Fibroblast of lung (primary cell): ENCODE results near the gene WAPL. TPM values are rescaled to one million over a fixed set of nuclear protein-coding genes. Genes with fewer than 3 reads are reported as not detected.
"Not testable (repeated sequence)": the region's sequence is repeated elsewhere in the genome, so short reads cannot be mapped to it uniquely, and the experiment has no call there.

Experiments
- DNase-seq, 2 donors: peaks; one replicate each; pipeline versions ENCODE4 v3.0.0 to v3.0.0-alpha.2; 2010; ENCODE audit warnings: low read depth in 2 of 2
- H2AFZ ChIP-seq: 2 replicates; pipeline ENCODE4 v1.5.1; 2012; ENCODE audit warnings: low read length, control low read depth, inconsistent platforms
- H3K27ac ChIP-seq: 2 replicates; pipeline ENCODE4 v1.5.1; 2011; ENCODE audit warnings: low read length, control low read depth; ENCODE audit not compliant: insufficient read depth
- H3K27me3 ChIP-seq: 2 replicates; pipeline ENCODE4 v1.5.1; 2011; ENCODE audit warnings: mild to moderate bottlenecking, low read length; ENCODE audit not compliant: control insufficient read depth, insufficient read depth
- H3K36me3 ChIP-seq: 2 replicates; pipeline ENCODE4 v1.5.1; 2011; ENCODE audit warnings: low read length; ENCODE audit not compliant: control insufficient read depth, insufficient read depth
- H3K4me1 ChIP-seq: 2 replicates; pipeline ENCODE4 v1.5.1; 2011; ENCODE audit warnings: low read length; ENCODE audit not compliant: control insufficient read depth, insufficient read depth; ENCODE audit errors: extremely low read depth
- H3K4me2 ChIP-seq: 2 replicates; pipeline ENCODE4 v1.5.1; 2011; ENCODE audit warnings: low read length, control low read depth; ENCODE audit not compliant: insufficient read depth; ENCODE audit errors: extremely low read depth
- H3K4me3 ChIP-seq, 4 experiments: fragments of 200-600 bp in 1 of 4; sonication (generic) in 1 of 4; replicated peaks in 1 of 4; 2 replicates each; pipeline ENCODE4 v1.5.1; 2011 to 2016; ENCODE audit warnings: low read length in 4 of 4, low read depth in 3 of 4, mild to moderate bottlenecking in 3 of 4, control low read depth in 2 of 4, inconsistent platforms in 1 of 4, mixed read lengths in 1 of 4; ENCODE audit not compliant: insufficient read depth in 1 of 4; ENCODE audit errors: control extremely low read depth in 1 of 4
- H3K79me2 ChIP-seq: 2 replicates; pipeline ENCODE4 v1.5.1; 2012; ENCODE audit warnings: mild to moderate bottlenecking, low read length, inconsistent platforms; ENCODE audit not compliant: control insufficient read depth, insufficient read depth
- H3K9ac ChIP-seq: 2 replicates; pipeline ENCODE4 v1.5.1; 2011; ENCODE audit warnings: mild to moderate bottlenecking, low read length, control low read depth; ENCODE audit not compliant: insufficient read depth
- H3K9me3 ChIP-seq: 2 replicates; pipeline ENCODE4 v1.5.1; 2012; ENCODE audit warnings: low read depth, low read length; ENCODE audit not compliant: control insufficient read depth, insufficient read depth
- H4K20me1 ChIP-seq: 2 replicates; pipeline ENCODE4 v1.5.1; 2011; ENCODE audit warnings: low read length; ENCODE audit not compliant: control insufficient read depth, insufficient read depth; ENCODE audit errors: extremely low read depth
- CTCF ChIP-seq, 2 donors: IDR thresholded peaks in 1 of 2; conservative IDR thresholded peaks in 1 of 2; 1 replicate in 1 of 2; 2 replicates in 1 of 2; pipeline ENCODE4 v1.5.1; 2011 to 2012; ENCODE audit warnings: low read length in 2 of 2, control low read depth in 1 of 2, inconsistent platforms in 1 of 2, low read depth in 1 of 2, mild to moderate bottlenecking in 1 of 2
- EZH2 ChIP-seq: IDR thresholded peaks from 2 replicates; pipeline ENCODE4 v1.5.1; 2012; ENCODE audit warnings: low read length, control low read depth, mild to moderate bottlenecking; ENCODE audit errors: missing control alignments
- polyA plus RNA-seq, 2 donors: library from polyadenylated mRNA; depleted of rRNA in 1 of 2; stranded (reverse) in 1 of 2; unstranded in 1 of 2; fragments of >200 nt; gene quantifications; 2 replicates each; pipeline ENCODE4 v1.2.1, GENCODE V29; 2011 to 2012; ENCODE audit warnings: missing spikeins in 1 of 2
- total RNA-seq: library from RNA; depleted of rRNA; stranded (reverse); fragments of >200 nt; gene quantifications from 2 replicates; pipeline ENCODE4 v1.2.1, GENCODE V29; 2014

Gene WAPL
- total and polyA plus RNA-seq, 2 donors (not counting 1 experiment from before 2014, with no cell fraction given) = 24.6 to 50.4 TPM

GRCh38 chr10:86536294-86536861 is 14.8 kb upstream of the WAPL start:
- H3K4me2 ChIP-seq = no peak overlapping the region
- H3K27ac ChIP-seq = no peak overlapping the region
- DNase-seq = no peak
- no peaks in the 10 kb centered on the region for H3K36me3 ChIP-seq
- H3K4me3 ChIP-seq = no peak overlapping the region
- H3K9me3 ChIP-seq = no peaks in the 10 kb centered on the region
- TF ChIP-seq EZH2 = no peak
- TF ChIP-seq CTCF (conservative IDR thresholded peaks at IDR 0.05 in 1 of 2, IDR thresholded peaks at IDR 0.05 in 1 of 2; ENCODE audit: low read depth in 1 of 2, low read length in 2 of 2) = no peak
- no peaks in the 10 kb centered on the region for H3K79me2 ChIP-seq
- no peak overlapping the region for H3K9ac ChIP-seq
- no peak overlapping the region for H2AFZ ChIP-seq
- H4K20me1 ChIP-seq = no peaks in the 10 kb centered on the region
- H3K27me3 ChIP-seq = no peaks in the 10 kb centered on the region
- H3K4me1 ChIP-seq = peaks cover 2% of the 10 kb centered on the region

- H3K9me3 ChIP-seq = no peaks in the 10 kb centered on the region
- peak overlapping the region; percentile 23 for H3K9ac ChIP-seq
- no peak for TF ChIP-seq CTCF (conservative IDR thresholded peaks at IDR 0.05 in 1 of 2, IDR thresholded peaks at IDR 0.05 in 1 of 2; ENCODE audit: low read depth in 1 of 2, low read length in 2 of 2)
- no peak for TF ChIP-seq EZH2
- peak; percentile 23 for DNase-seq
- H4K20me1 ChIP-seq = no peaks in the 10 kb centered on the region
- H2AFZ ChIP-seq = peak overlapping the region; percentile 94
- peak overlapping the region; percentile 81 for H3K4me2 ChIP-seq
- H3K4me1 ChIP-seq = peaks cover 2% of the 10 kb centered on the region
- H3K4me3 ChIP-seq = peak overlapping the region; percentile 44 to 57 (median 54)
- no peaks in the 10 kb centered on the region for H3K36me3 ChIP-seq
- no peaks in the 10 kb centered on the region for H3K79me2 ChIP-seq
- no peak overlapping the region for H3K27ac ChIP-seq
- no peaks in the 10 kb centered on the region for H3K27me3 ChIP-seq
These were observed 13.7 kb upstream of the WAPL start for GRCh38 chr10:86535132-86535882.

- no peak overlapping the region for H3K4me2 ChIP-seq
- no peak for DNase-seq
- no peaks in the 10 kb centered on the region for H3K27me3 ChIP-seq
- H3K36me3 ChIP-seq = no peaks in the 10 kb centered on the region
- H2AFZ ChIP-seq = no peak overlapping the region
- no peak overlapping the region for H3K9ac ChIP-seq
- no peaks in the 10 kb centered on the region for H3K79me2 ChIP-seq
- no peak for TF ChIP-seq EZH2
- no peak for TF ChIP-seq CTCF (conservative IDR thresholded peaks at IDR 0.05 in 1 of 2, IDR thresholded peaks at IDR 0.05 in 1 of 2; ENCODE audit: low read depth in 1 of 2, low read length in 2 of 2)
- no peak overlapping the region for H3K27ac ChIP-seq
- peaks cover 2% of the 10 kb centered on the region for H3K4me1 ChIP-seq
- no peaks in the 10 kb centered on the region for H3K9me3 ChIP-seq
- H4K20me1 ChIP-seq = no peaks in the 10 kb centered on the region
- no peak overlapping the region for H3K4me3 ChIP-seq
These were observed 11.7 kb upstream of the WAPL start for GRCh38 chr10:86533328-86533727.

- not testable (repeated sequence) for H3K9me3 ChIP-seq, DNase-seq
These were observed 7.1 kb upstream of the WAPL start for GRCh38 chr10:86528736-86529135.

More at GRCh38 chr10:86528736-86529135, 7.1 kb upstream of the WAPL start:
- H4K20me1 ChIP-seq, H3K79me2 ChIP-seq, H3K4me2 ChIP-seq, H3K4me1 ChIP-seq, H3K36me3 ChIP-seq, H2AFZ ChIP-seq, H3K27ac ChIP-seq, H3K9ac ChIP-seq, H3K4me3 ChIP-seq, H3K27me3 ChIP-seq: not testable (repeated sequence)
